ENCODE data around the gene FBXO7.

The FBXO7 gene

GRCh38 chr22:32533265-32534111 lies 58.9 kb downstream of the FBXO7 start:
- no peak for DNase-seq

GRCh38 chr22:32534252-32535235 lies 59.9 kb downstream of the FBXO7 start:
- no peak for DNase-seq

- DNase-seq = no peak
Observed at GRCh38 chr22:32535531-32536190, 61.0 kb downstream of the FBXO7 start.

- DNase-seq = no peak
Observed at GRCh38 chr22:32536352-32536751, 61.7 kb downstream of the FBXO7 start.

GRCh38 chr22:32538521-32538920 lies 63.9 kb downstream of the FBXO7 start:
- no peak for DNase-seq

GRCh38 chr22:32539631-32540421 lies 65.2 kb downstream of the FBXO7 start:
- DNase-seq = no peak

GRCh38 chr22:32541481-32541880 lies 66.9 kb downstream of the FBXO7 start:
- no peak for DNase-seq

GRCh38 chr22:32542066-32542676 lies 67.6 kb downstream of the FBXO7 start:
- DNase-seq = no peak

- no peak for DNase-seq
Observed at GRCh38 chr22:32542677-32543357, 68.2 kb downstream of the FBXO7 start.

- no peak for DNase-seq
Observed at GRCh38 chr22:32544953-32545558, 70.4 kb downstream of the FBXO7 start.

- DNase-seq = no peak
Observed at GRCh38 chr22:32545801-32546200, 71.2 kb downstream of the FBXO7 start.

GRCh38 chr22:32546496-32546895 lies 71.9 kb downstream of the FBXO7 start:
- no peak for DNase-seq

- no peak for DNase-seq
Observed at GRCh38 chr22:32546935-32547334, 72.3 kb downstream of the FBXO7 start.

GRCh38 chr22:32548039-32548438 lies 73.4 kb downstream of the FBXO7 start:
- DNase-seq = no peak

Data from activated CD4-positive, alpha-beta T cell treated with anti-CD3 and anti-CD28 coated beads for 1 hour (primary cell).